Skeletal muscle satellite cell (primary cell): ENCODE results near the gene GARNL3.

ENCODE experiments used
- H3K27me3 ChIP-seq: 2 replicates; pipeline ENCODE4 v1.7.0; 2013; ENCODE audit warnings: low read length; ENCODE audit not compliant: control insufficient read depth, insufficient read depth
- H3K36me3 ChIP-seq: 2 replicates; pipeline ENCODE4 v1.7.0; 2013; ENCODE audit warnings: mild to moderate bottlenecking, control low read depth, low read length; ENCODE audit not compliant: insufficient read depth
- H3K4me1 ChIP-seq: 2 replicates; pipeline ENCODE4 v1.7.0; 2013; ENCODE audit warnings: low read length; ENCODE audit not compliant: control insufficient read depth, insufficient read depth
- H3K4me2 ChIP-seq: 2 replicates; pipeline ENCODE4 v1.7.0; 2013; ENCODE audit warnings: mild to moderate bottlenecking, low read length
- H3K4me3 ChIP-seq: 2 replicates; pipeline ENCODE4 v1.7.0; 2013; ENCODE audit warnings: low read length
- H3K9ac ChIP-seq: 2 replicates; pipeline ENCODE4 v1.7.0; 2013; ENCODE audit warnings: mild to moderate bottlenecking, low read depth, low read length, moderate library complexity
- H3K9me3 ChIP-seq: replicated peaks from 2 replicates; pipeline ENCODE4 v1.7.0; 2013; ENCODE audit warnings: mild to moderate bottlenecking, control low read depth, low read length

The GARNL3 gene

GRCh38 chr9:127281891-127282290, 17.3 kb downstream of the GARNL3 start:
- no peak overlapping the region for H3K4me3 ChIP-seq
- H3K27me3 ChIP-seq: peaks cover 62% of the 10 kb centered on the region
- no peaks in the 10 kb centered on the region for H3K36me3 ChIP-seq
- H3K9ac ChIP-seq: no peak overlapping the region
- no peaks in the 10 kb centered on the region for H3K9me3 ChIP-seq
- no peak overlapping the region for H3K4me2 ChIP-seq
- H3K4me1 ChIP-seq: no peaks in the 10 kb centered on the region

- H3K4me1 ChIP-seq: no peaks in the 10 kb centered on the region
- H3K36me3 ChIP-seq: no peaks in the 10 kb centered on the region
- H3K4me3 ChIP-seq: no peak overlapping the region
- peaks cover 62% of the 10 kb centered on the region for H3K27me3 ChIP-seq
- no peaks in the 10 kb centered on the region for H3K9me3 ChIP-seq
- H3K4me2 ChIP-seq: no peak overlapping the region
- H3K9ac ChIP-seq: no peak overlapping the region
Measured at GRCh38 chr9:127282611-127283010, 18.0 kb downstream of the GARNL3 start.

GRCh38 chr9:127283135-127283534, 18.6 kb downstream of the GARNL3 start:
- Histone ChIP-seq H3K9ac (no peak overlapping the region), H3K9me3 (no peaks in the 10 kb centered on the region), H3K27me3 (peaks cover 66% of the 10 kb centered on the region), H3K4me1 (no peaks in the 10 kb centered on the region), H3K4me2 (no peak overlapping the region), H3K4me3 (no peak overlapping the region), H3K36me3 (no peaks in the 10 kb centered on the region)

GRCh38 chr9:127283917-127284497, 19.4 kb downstream of the GARNL3 start:
- Histone ChIP-seq H3K4me2 (no peak overlapping the region), H3K36me3 (no peaks in the 10 kb centered on the region), H3K9ac (no peak overlapping the region), H3K4me3 (no peak overlapping the region), H3K27me3 (peaks cover 67% of the 10 kb centered on the region), H3K9me3 (no peaks in the 10 kb centered on the region), H3K4me1 (no peaks in the 10 kb centered on the region)

GRCh38 chr9:127285965-127286364, 21.4 kb downstream of the GARNL3 start:
- Histone ChIP-seq H3K9me3 (no peaks in the 10 kb centered on the region), H3K27me3 (peaks cover 61% of the 10 kb centered on the region), H3K9ac (no peak overlapping the region), H3K36me3 (no peaks in the 10 kb centered on the region), H3K4me1 (no peaks in the 10 kb centered on the region), H3K4me2 (no peak overlapping the region), H3K4me3 (no peak overlapping the region)

GRCh38 chr9:127290561-127291065, 26.0 kb downstream of the GARNL3 start:
- Histone ChIP-seq H3K27me3 (peaks cover 76% of the 10 kb centered on the region), H3K4me3 (no peak overlapping the region), H3K9ac (no peak overlapping the region), H3K4me2 (no peak overlapping the region), H3K9me3 (no peaks in the 10 kb centered on the region), H3K4me1 (no peaks in the 10 kb centered on the region), H3K36me3 (no peaks in the 10 kb centered on the region)

GRCh38 chr9:127291246-127291778, 26.7 kb downstream of the GARNL3 start:
- Histone ChIP-seq H3K4me1 (no peaks in the 10 kb centered on the region), H3K4me2 (no peak overlapping the region), H3K4me3 (no peak overlapping the region), H3K27me3 (peaks cover 71% of the 10 kb centered on the region), H3K36me3 (no peaks in the 10 kb centered on the region), H3K9me3 (no peaks in the 10 kb centered on the region), H3K9ac (no peak overlapping the region)

GRCh38 chr9:127292415-127292814, 27.8 kb downstream of the GARNL3 start:
- H3K9me3 ChIP-seq: no peaks in the 10 kb centered on the region
- peaks cover 62% of the 10 kb centered on the region for H3K27me3 ChIP-seq
- no peaks in the 10 kb centered on the region for H3K4me1 ChIP-seq
- no peak overlapping the region for H3K9ac ChIP-seq
- H3K4me3 ChIP-seq: no peak overlapping the region
- no peaks in the 10 kb centered on the region for H3K36me3 ChIP-seq
- H3K4me2 ChIP-seq: no peak overlapping the region

GRCh38 chr9:127293328-127293727, 28.8 kb downstream of the GARNL3 start:
- H3K4me2 ChIP-seq: no peak overlapping the region
- no peaks in the 10 kb centered on the region for H3K4me1 ChIP-seq
- H3K4me3 ChIP-seq: no peak overlapping the region
- no peaks in the 10 kb centered on the region for H3K36me3 ChIP-seq
- peaks cover 57% of the 10 kb centered on the region for H3K27me3 ChIP-seq
- H3K9me3 ChIP-seq: no peaks in the 10 kb centered on the region
- H3K9ac ChIP-seq: no peak overlapping the region

GRCh38 chr9:127293767-127294166, 29.2 kb downstream of the GARNL3 start:
- no peak overlapping the region for H3K9ac ChIP-seq
- no peaks in the 10 kb centered on the region for H3K36me3 ChIP-seq
- H3K4me1 ChIP-seq: no peaks in the 10 kb centered on the region
- no peak overlapping the region for H3K4me2 ChIP-seq
- H3K9me3 ChIP-seq: no peaks in the 10 kb centered on the region
- H3K27me3 ChIP-seq: peaks cover 53% of the 10 kb centered on the region
- H3K4me3 ChIP-seq: no peak overlapping the region

GRCh38 chr9:127295005-127295404, 30.4 kb downstream of the GARNL3 start:
- Histone ChIP-seq H3K9ac (no peak overlapping the region), H3K4me1 (no peaks in the 10 kb centered on the region), H3K4me3 (no peak overlapping the region)

GRCh38 chr9:127300886-127301447, 36.4 kb downstream of the GARNL3 start:
- H3K9ac ChIP-seq: no peak overlapping the region
- no peak overlapping the region for H3K4me2 ChIP-seq
- H3K27me3 ChIP-seq: peaks cover 5% of the 10 kb centered on the region
- no peaks in the 10 kb centered on the region for H3K4me1 ChIP-seq
- H3K36me3 ChIP-seq: no peaks in the 10 kb centered on the region
- no peaks in the 10 kb centered on the region for H3K9me3 ChIP-seq
- no peak overlapping the region for H3K4me3 ChIP-seq

More at GRCh38 chr9:127295005-127295404, 30.4 kb downstream of the GARNL3 start:
- H3K27me3 ChIP-seq: peaks cover 44% of the 10 kb centered on the region
- H3K36me3 ChIP-seq: no peaks in the 10 kb centered on the region
- no peaks in the 10 kb centered on the region for H3K9me3 ChIP-seq
- H3K4me2 ChIP-seq: no peak overlapping the region
